ENCODE measurements around the gene TLE4.
"Not testable (repeated sequence)": the region's sequence is repeated elsewhere in the genome, so short reads cannot be mapped to it uniquely, and the experiment has no call there.

TLE4 gene

GRCh38 chr9:79745752-79746336 lies 174.1 kb downstream of the TLE4 start:
- DNase-seq, result no peak

GRCh38 chr9:79751895-79752466 lies 180.2 kb downstream of the TLE4 start:
- DNase-seq, result not testable (repeated sequence)

GRCh38 chr9:79756414-79756813 lies 184.6 kb downstream of the TLE4 start:
- DNase-seq, result no peak

GRCh38 chr9:79757074-79757473 lies 185.3 kb downstream of the TLE4 start:
- no peak for DNase-seq

- no peak for DNase-seq
Measured at GRCh38 chr9:79757881-79758669, 186.3 kb downstream of the TLE4 start.

- no peak for DNase-seq
Measured at GRCh38 chr9:79759460-79759859, 187.7 kb downstream of the TLE4 start.

GRCh38 chr9:79762070-79762469 lies 190.3 kb downstream of the TLE4 start:
- no peak for DNase-seq

- DNase-seq, result no peak
Measured at GRCh38 chr9:79763671-79764285, 192.0 kb downstream of the TLE4 start.

GRCh38 chr9:79764374-79764773 lies 192.6 kb downstream of the TLE4 start:
- DNase-seq, result peak; percentile 87

GRCh38 chr9:79765466-79765865 lies 193.7 kb downstream of the TLE4 start:
- no peak for DNase-seq

- DNase-seq, result no peak
Measured at GRCh38 chr9:79766091-79766490, 194.3 kb downstream of the TLE4 start.

GRCh38 chr9:79768194-79768593 lies 196.4 kb downstream of the TLE4 start:
- DNase-seq, result no peak

- DNase-seq, result no peak
Measured at GRCh38 chr9:79769476-79770275, 197.9 kb downstream of the TLE4 start.

GRCh38 chr9:79774356-79774755 lies 202.6 kb downstream of the TLE4 start:
- DNase-seq, result no peak

Data from kidney glomerular epithelial cell (primary cell).